Measurements from ENCODE around the gene SFTPD.
"Not testable (repeated sequence)": the region's sequence is repeated elsewhere in the genome, so short reads cannot be mapped to it uniquely, and the experiment has no call there.

DNA sequence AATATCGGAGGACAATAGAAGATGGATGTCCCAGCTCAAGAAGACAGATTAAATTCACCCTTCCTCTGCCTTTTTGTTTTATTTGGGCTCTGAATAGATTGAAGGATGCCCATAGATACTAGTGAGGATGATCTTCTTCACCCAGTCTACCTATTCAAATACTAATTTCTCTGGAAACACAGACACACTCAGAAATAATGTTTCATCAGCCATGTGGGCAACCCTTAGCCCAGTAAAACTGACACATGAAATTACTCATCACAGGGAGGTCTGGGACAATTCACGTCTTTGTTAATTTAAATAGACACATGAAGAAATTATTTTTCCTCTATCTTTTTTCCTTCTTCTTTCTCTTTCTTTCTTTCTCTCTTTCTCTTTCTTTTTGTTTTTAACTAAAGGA is 33.1 kb downstream of the SFTPD start:
- TF ChIP-seq POLR2A, CTCF, POLR2AphosphoS5, EP300 (IDR thresholded peaks at IDR 0.05): not testable (repeated sequence)
